BLaER1 (cell line): Measurements from ENCODE around the gene PCA3.
A peak's percentile ranks its signal among the peaks of the same experiment; 100 is the strongest.

Experiments
- H3K27ac ChIP-seq: shearing (Covaris generic); formaldehyde crosslinking; 2 replicates; pipeline ENCODE4 v1.8.1; 2022
- H3K27me3 ChIP-seq: shearing (Covaris generic); formaldehyde crosslinking; 2 replicates; pipeline ENCODE4 v1.8.1; 2022
- H3K36me3 ChIP-seq: shearing (Covaris generic); formaldehyde crosslinking; 2 replicates; pipeline ENCODE4 v1.8.1; 2022
- H3K4me1 ChIP-seq: shearing (Covaris generic); formaldehyde crosslinking; 2 replicates; pipeline ENCODE4 v1.8.1; 2022
- H3K4me2 ChIP-seq: shearing (Covaris generic); formaldehyde crosslinking; 2 replicates; pipeline ENCODE4 v1.8.1; 2022
- H3K4me3 ChIP-seq: shearing (Covaris generic); formaldehyde crosslinking; 2 replicates; pipeline ENCODE4 v1.8.1; 2022
- H3K9ac ChIP-seq: shearing (Covaris generic); formaldehyde crosslinking; 2 replicates; pipeline ENCODE4 v1.8.1; 2022
- H3K9me3 ChIP-seq: shearing (Covaris generic); formaldehyde crosslinking; 2 replicates; pipeline ENCODE4 v1.8.1; 2022
- H4K20me1 ChIP-seq: shearing (Covaris generic); formaldehyde crosslinking; 2 replicates; pipeline ENCODE4 v1.8.1; 2022
- Cebpa-rat ChIP-seq: shearing (Covaris generic); IDR thresholded peaks from 2 replicates; pipeline ENCODE4 v1.8.1; 2022

The PCA3 gene

DNA sequence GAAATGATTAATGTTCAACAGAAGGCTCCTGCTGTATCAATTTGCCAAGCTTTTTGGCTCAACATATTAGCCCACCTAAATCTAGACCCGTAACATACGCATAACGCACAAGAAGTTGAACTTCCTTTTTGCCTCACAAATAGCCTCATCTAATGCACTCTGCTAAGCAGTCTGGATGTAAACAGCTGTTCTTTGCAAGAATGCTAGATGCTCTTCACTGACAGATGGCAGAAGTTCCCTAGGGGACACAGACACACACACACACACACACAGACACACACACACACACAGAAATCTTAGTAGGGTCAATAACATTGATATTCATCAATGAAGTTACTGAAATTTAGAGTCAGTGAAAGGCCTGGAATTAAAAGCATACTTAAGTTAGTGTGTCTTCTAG is 13.2 kb upstream of the PCA3 start:
- Histone ChIP-seq H3K4me2 (peak overlapping the region; percentile 51), H3K4me3 (no peak overlapping the region), H3K9me3 (peaks cover 2% of the 10 kb centered on the region), H3K27me3 (no peaks in the 10 kb centered on the region), H4K20me1 (no peaks in the 10 kb centered on the region), H3K4me1 (peaks cover 27% of the 10 kb centered on the region), H3K9ac (no peak overlapping the region), H3K36me3 (no peaks in the 10 kb centered on the region), H3K27ac (no peak overlapping the region)
- no peak for TF ChIP-seq Cebpa-rat

DNA sequence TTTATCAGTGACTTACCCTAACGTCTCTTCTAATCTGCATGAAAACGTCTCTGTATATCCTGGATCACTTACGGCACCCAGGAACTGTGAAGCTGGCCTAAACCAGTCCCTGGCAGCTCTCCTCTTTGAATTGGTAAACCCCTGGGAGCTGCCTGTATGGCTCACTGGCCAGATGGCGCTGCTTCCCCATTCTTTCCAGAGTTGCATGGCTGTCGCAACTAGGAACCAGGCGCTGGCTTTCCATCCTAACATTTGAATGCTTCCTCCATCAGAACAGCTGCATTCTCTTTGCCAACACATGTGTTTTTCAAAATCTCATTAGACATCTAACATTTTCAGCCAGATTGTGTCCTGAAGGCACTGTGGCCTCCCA is 8.0 kb upstream of the PCA3 start:
- H3K36me3 ChIP-seq: no peaks in the 10 kb centered on the region
- no peaks in the 10 kb centered on the region for H4K20me1 ChIP-seq
- no peak overlapping the region for H3K27ac ChIP-seq
- no peak overlapping the region for H3K4me3 ChIP-seq
- no peaks in the 10 kb centered on the region for H3K9me3 ChIP-seq
- peak overlapping the region; percentile 36; the same call in 1 of the 2 replicates for H3K4me2 ChIP-seq
- peaks cover 45% of the 10 kb centered on the region for H3K4me1 ChIP-seq
- TF ChIP-seq Cebpa-rat: no peak
- H3K27me3 ChIP-seq: no peaks in the 10 kb centered on the region
- H3K9ac ChIP-seq: no peak overlapping the region

- no peak for TF ChIP-seq Cebpa-rat
- Histone ChIP-seq H3K27ac (no peak overlapping the region), H3K9me3 (no peaks in the 10 kb centered on the region)
Observed at GRCh38 chr9:76756941-76757673, 7.1 kb upstream of the PCA3 start.

DNA sequence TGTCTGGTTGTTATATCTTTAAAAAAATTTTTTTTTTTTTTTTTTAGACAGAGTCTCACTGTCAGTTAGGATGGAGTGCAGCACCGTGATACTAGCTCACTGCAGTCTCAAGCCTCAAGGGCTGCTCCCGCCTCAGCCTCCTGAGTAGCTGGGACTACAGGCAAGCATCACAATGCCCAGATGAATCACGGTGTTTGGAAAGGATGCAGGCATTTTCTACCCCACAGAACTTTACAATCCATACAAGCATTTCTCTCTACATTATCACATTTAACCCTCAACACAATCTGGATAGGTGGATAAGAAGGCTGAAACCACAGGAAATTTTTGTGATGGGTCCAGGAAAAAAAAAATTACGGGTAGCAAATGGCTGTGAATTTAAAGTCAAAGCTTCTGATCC is 5.8 kb upstream of the PCA3 start:
- H3K9me3 ChIP-seq: no peaks in the 10 kb centered on the region
- no peak overlapping the region for H3K4me3 ChIP-seq
- H3K4me1 ChIP-seq: peaks cover 42% of the 10 kb centered on the region
- no peak overlapping the region for H3K27ac ChIP-seq
- no peaks in the 10 kb centered on the region for H3K27me3 ChIP-seq
- no peak overlapping the region; the same call in 1 of the 2 replicates for H3K9ac ChIP-seq
- no peak for TF ChIP-seq Cebpa-rat
- H4K20me1 ChIP-seq: no peaks in the 10 kb centered on the region
- H3K36me3 ChIP-seq: no peaks in the 10 kb centered on the region
- H3K4me2 ChIP-seq: peak overlapping the region; percentile 71; the same call in 1 of the 2 replicates

More at GRCh38 chr9:76756941-76757673, 7.1 kb upstream of the PCA3 start:
- Histone ChIP-seq H3K36me3 (no peaks in the 10 kb centered on the region), H3K27me3 (no peaks in the 10 kb centered on the region), H3K4me2 (no peak overlapping the region), H3K4me3 (no peak overlapping the region), H3K4me1 (peaks cover 42% of the 10 kb centered on the region), H4K20me1 (no peaks in the 10 kb centered on the region), H3K9ac (no peak overlapping the region)

- TF ChIP-seq Cebpa-rat: no peak
- no peak overlapping the region for H3K9ac ChIP-seq
- no peaks in the 10 kb centered on the region for H4K20me1 ChIP-seq
- H3K4me1 ChIP-seq: peaks cover 42% of the 10 kb centered on the region
- H3K9me3 ChIP-seq: no peaks in the 10 kb centered on the region
- peak overlapping the region; percentile 71 for H3K4me2 ChIP-seq
- 0 out of 2 replicates have a peak overlapping the region, but pooled peaks have one; percentile 24 for H3K27ac ChIP-seq
- H3K36me3 ChIP-seq: no peaks in the 10 kb centered on the region
- no peaks in the 10 kb centered on the region for H3K27me3 ChIP-seq
- H3K4me3 ChIP-seq: no peak overlapping the region
Observed at GRCh38 chr9:76759732-76760131, 4.5 kb upstream of the PCA3 start.

GRCh38 chr9:76761448-76761847 is 2.8 kb upstream of the PCA3 start:
- Histone ChIP-seq H3K9me3 (no peaks in the 10 kb centered on the region), H3K4me3 (no peak overlapping the region), H3K9ac (no peak overlapping the region), H3K4me1 (peaks cover 25% of the 10 kb centered on the region), H3K27ac (no peak overlapping the region), H4K20me1 (no peaks in the 10 kb centered on the region), H3K36me3 (no peaks in the 10 kb centered on the region), H3K4me2 (no peak overlapping the region), H3K27me3 (no peaks in the 10 kb centered on the region)
- TF ChIP-seq Cebpa-rat: no peak

DNA sequence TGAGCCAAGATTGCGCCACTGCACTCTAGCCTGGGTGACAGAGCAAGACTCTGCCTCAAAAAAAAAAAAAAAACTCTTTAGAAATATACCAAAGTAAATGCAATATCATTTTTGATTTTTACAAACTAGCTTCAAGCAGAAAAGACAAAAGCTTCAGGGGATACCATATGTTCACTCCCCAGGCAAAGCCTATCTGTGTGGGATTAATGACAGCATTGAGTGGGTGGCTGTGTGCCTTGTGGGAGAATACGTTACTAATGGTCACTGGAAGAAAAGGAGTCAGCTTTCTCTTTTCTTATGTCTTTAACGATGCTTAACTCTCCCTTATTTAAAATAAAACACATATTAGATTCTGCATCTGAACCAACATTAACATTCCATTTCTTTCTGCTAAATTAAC is 1.9 kb downstream of the PCA3 start:
- Histone ChIP-seq H3K4me3 (no peak overlapping the region), H3K9ac (no peak overlapping the region), H4K20me1 (no peaks in the 10 kb centered on the region), H3K27me3 (no peaks in the 10 kb centered on the region), H3K4me1 (no peaks in the 10 kb centered on the region), H3K27ac (no peak overlapping the region), H3K36me3 (no peaks in the 10 kb centered on the region), H3K4me2 (no peak overlapping the region), H3K9me3 (no peaks in the 10 kb centered on the region)
- no peak for TF ChIP-seq Cebpa-rat

GRCh38 chr9:76772686-76773445 is 8.6 kb downstream of the PCA3 start:
- Histone ChIP-seq H3K27ac (no peak overlapping the region), H3K4me3 (no peak overlapping the region), H3K9me3 (no peaks in the 10 kb centered on the region), H4K20me1 (no peaks in the 10 kb centered on the region), H3K27me3 (no peaks in the 10 kb centered on the region), H3K4me1 (no peaks in the 10 kb centered on the region), H3K4me2 (no peak overlapping the region), H3K9ac (no peak overlapping the region), H3K36me3 (no peaks in the 10 kb centered on the region)
- TF ChIP-seq Cebpa-rat: no peak

DNA sequence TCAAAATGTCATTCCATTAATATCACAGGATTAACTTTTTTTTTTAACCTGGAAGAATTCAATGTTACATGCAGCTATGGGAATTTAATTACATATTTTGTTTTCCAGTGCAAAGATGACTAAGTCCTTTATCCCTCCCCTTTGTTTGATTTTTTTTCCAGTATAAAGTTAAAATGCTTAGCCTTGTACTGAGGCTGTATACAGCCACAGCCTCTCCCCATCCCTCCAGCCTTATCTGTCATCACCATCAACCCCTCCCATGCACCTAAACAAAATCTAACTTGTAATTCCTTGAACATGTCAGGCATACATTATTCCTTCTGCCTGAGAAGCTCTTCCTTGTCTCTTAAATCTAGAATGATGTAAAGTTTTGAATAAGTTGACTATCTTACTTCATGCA is 20.6 kb downstream of the PCA3 start:
- H3K9me3 ChIP-seq: no peaks in the 10 kb centered on the region
- peaks cover 5% of the 10 kb centered on the region; the same call in 1 of the 2 replicates for H3K4me1 ChIP-seq
- H3K27ac ChIP-seq: no peak overlapping the region
- H3K27me3 ChIP-seq: no peaks in the 10 kb centered on the region
- H3K9ac ChIP-seq: no peak overlapping the region
- no peaks in the 10 kb centered on the region for H3K36me3 ChIP-seq
- H3K4me3 ChIP-seq: no peak overlapping the region
- H4K20me1 ChIP-seq: no peaks in the 10 kb centered on the region
- no peak for TF ChIP-seq Cebpa-rat
- no peak overlapping the region for H3K4me2 ChIP-seq

- Histone ChIP-seq H3K36me3 (no peaks in the 10 kb centered on the region), H3K9ac (no peak overlapping the region), H3K9me3 (no peaks in the 10 kb centered on the region), H3K4me3 (no peak overlapping the region), H3K27me3 (no peaks in the 10 kb centered on the region), H3K4me2 (no peak overlapping the region), H3K27ac (no peak overlapping the region), H4K20me1 (no peaks in the 10 kb centered on the region), H3K4me1 (peaks cover 5% of the 10 kb centered on the region; the same call in 1 of the 2 replicates)
- TF ChIP-seq Cebpa-rat: no peak
Observed at GRCh38 chr9:76785501-76785900, 21.3 kb downstream of the PCA3 start.
